Gastrocnemius medialis (tissue), 4 donors: Measurements from ENCODE around the gene AOC2.
"Not testable (repeated sequence)": the region's sequence is repeated elsewhere in the genome, so short reads cannot be mapped to it uniquely, and the experiment has no call there.

Source experiments
- POLR2A ChIP-seq, 2 donors: fragments of 450-650 bp; IDR thresholded peaks; one replicate each; pipeline ENCODE4 v1.6.1; 2017; ENCODE audit warnings: antibody characterized with exemption in 2 of 2, mild to moderate bottlenecking in 2 of 2, moderate library complexity in 2 of 2
- TF ChIP-seq, protein P1 (sequence below), 5 experiments: fragments of 450-650 bp in 3 of 5; fragments of 200-600 bp in 2 of 5; sonication (generic) in 2 of 5; IDR thresholded peaks in 4 of 5; conservative IDR thresholded peaks in 1 of 5; 1 replicate in 4 of 5; 2 replicates in 1 of 5; pipeline ENCODE4 v1.5.1; 2016 to 2019; ENCODE audit warnings: antibody characterized with exemption in 5 of 5, mild to moderate bottlenecking in 3 of 5, moderate library complexity in 3 of 5

DNA sequence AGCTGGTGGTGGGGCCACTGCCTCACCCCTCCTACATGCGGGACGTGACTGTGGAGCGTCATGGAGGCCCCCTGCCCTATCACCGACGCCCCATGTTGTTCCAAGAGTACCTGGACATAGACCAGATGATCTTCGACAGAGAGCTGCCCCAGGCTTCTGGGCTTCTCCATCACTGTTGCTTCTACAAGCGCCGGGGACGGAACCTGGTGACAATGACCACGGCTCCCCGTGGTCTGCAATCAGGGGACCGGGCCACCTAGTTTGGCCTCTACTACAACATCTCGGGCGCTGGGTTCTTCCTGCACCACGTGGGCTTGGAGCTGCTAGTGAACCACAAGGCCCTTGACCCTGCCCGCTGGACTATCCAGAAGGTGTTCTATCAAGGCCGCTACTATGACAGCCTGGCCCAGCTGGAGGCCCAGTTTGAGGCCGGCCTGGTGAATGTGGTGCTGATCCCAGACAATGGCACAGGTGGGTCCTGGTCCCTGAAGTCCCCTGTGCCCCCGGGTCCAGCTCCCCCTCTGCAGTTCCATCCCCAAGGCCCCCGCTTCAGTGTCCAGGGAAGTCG, 23.4 kb downstream of the AOC2 start:
- TF ChIP-seq POLR2A (IDR thresholded peaks at IDR 0.05), result not testable (repeated sequence)
- TF ChIP-seq, protein P1, sequence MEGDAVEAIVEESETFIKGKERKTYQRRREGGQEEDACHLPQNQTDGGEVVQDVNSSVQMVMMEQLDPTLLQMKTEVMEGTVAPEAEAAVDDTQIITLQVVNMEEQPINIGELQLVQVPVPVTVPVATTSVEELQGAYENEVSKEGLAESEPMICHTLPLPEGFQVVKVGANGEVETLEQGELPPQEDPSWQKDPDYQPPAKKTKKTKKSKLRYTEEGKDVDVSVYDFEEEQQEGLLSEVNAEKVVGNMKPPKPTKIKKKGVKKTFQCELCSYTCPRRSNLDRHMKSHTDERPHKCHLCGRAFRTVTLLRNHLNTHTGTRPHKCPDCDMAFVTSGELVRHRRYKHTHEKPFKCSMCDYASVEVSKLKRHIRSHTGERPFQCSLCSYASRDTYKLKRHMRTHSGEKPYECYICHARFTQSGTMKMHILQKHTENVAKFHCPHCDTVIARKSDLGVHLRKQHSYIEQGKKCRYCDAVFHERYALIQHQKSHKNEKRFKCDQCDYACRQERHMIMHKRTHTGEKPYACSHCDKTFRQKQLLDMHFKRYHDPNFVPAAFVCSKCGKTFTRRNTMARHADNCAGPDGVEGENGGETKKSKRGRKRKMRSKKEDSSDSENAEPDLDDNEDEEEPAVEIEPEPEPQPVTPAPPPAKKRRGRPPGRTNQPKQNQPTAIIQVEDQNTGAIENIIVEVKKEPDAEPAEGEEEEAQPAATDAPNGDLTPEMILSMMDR (IDR thresholded peaks at IDR 0.05 in 4 of 5, conservative IDR thresholded peaks at IDR 0.05 in 1 of 5), result not testable (repeated sequence)
